Heart left ventricle (tissue), 16 donors: Measurements from ENCODE around the gene TAS2R42. TPM values are rescaled to one million over a fixed set of nuclear protein-coding genes. Genes with fewer than 3 reads are reported as not detected.

ENCODE experiments used
- ATAC-seq, 4 donors: fragments of 200-7000 bp; cut with Tn5 transposase; one replicate each; pipeline ENCODE4 v1.9.1; 2020 to 2022; ENCODE audit warnings: moderate library complexity in 4 of 4, mild to moderate bottlenecking in 3 of 4, moderate number of reproducible peaks in 1 of 4
- DNase-seq, 5 donors: peaks; one replicate each; pipeline ENCODE4 v3.0.0-alpha.2; 2020
- H3K27ac ChIP-seq, 12 donors: fragments of 200-600 bp; sonication (generic) in 4 of 12; one replicate each; pipeline versions ENCODE4 v1.5.0 to v1.8.0; 2016 to 2022; ENCODE audit warnings: mild to moderate bottlenecking in 2 of 12
- H3K27me3 ChIP-seq, 9 donors: fragments of 200-600 bp; sonication (generic) in 2 of 9; one replicate each; pipeline versions ENCODE4 v1.5.1 to v1.8.0; 2016 to 2022; ENCODE audit warnings: mild to moderate bottlenecking in 3 of 9
- H3K36me3 ChIP-seq, 9 donors: fragments of 200-600 bp; sonication (generic) in 2 of 9; one replicate each; pipeline versions ENCODE4 v1.5.0 to v1.8.0; 2018 to 2022; ENCODE audit warnings: mild to moderate bottlenecking in 2 of 9
- H3K4me1 ChIP-seq, 12 donors: fragments of 200-600 bp; sonication (generic) in 4 of 12; one replicate each; pipeline versions ENCODE4 v1.5.0 to v1.8.0; 2016 to 2022; ENCODE audit warnings: mild to moderate bottlenecking in 3 of 12
- H3K4me3 ChIP-seq, 12 donors: fragments of 200-600 bp; sonication (generic) in 4 of 12; one replicate each; pipeline versions ENCODE4 v1.5.0 to v1.8.0; 2017 to 2022; ENCODE audit warnings: mild to moderate bottlenecking in 9 of 12, moderate library complexity in 4 of 12
- H3K9me3 ChIP-seq, 12 donors: fragments of 200-600 bp; sonication (generic) in 4 of 12; one replicate each; pipeline versions ENCODE4 v1.5.0 to v1.8.0; 2016 to 2022; ENCODE audit warnings: mild to moderate bottlenecking in 1 of 12
- POLR2A ChIP-seq, 2 donors: fragments of 450-650 bp; IDR thresholded peaks; one replicate each; pipeline ENCODE4 v1.6.1; 2017; ENCODE audit warnings: antibody characterized with exemption in 2 of 2, mild to moderate bottlenecking in 2 of 2, moderate library complexity in 2 of 2
- WGBS, 4 donors: extraction: QIAGEN DNeasy Blood & Tissue Kit in 2 of 4; methylation state at CpG; one replicate each; pipeline versions ENCODE4 v1.1.5 to v1.1.7; 2013 to 2018; 5-methylcytosine and 5-hydroxymethylcytosine counted together
- intact Hi-C, 10 donors: fragments of 100-400 bp; cut with DNase I; formaldehyde crosslinking; loops; one replicate each; pipeline versions ENCODE4 v1.11.1 to v1.14.2; 2022
- polyA plus RNA-seq, 2 donors: library from polyadenylated mRNA; stranded (reverse); fragments of 200-250 nt; gene quantifications; one replicate each; pipeline ENCODE4 v1.2.3, GENCODE V29; 2013
- total RNA-seq, 9 donors: library from RNA; depleted of rRNA in 2 of 9; stranded (reverse); fragments of >200 nt in 2 of 9; fragmentation: NEBNext Ultra II Directional in 3 of 9; extraction: Animal tissue kit (Norgen Biotek cat#: 25700) in 3 of 9; gene quantifications; one replicate each; pipeline versions ENCODE4 v1.1.0 to v1.2.4, GENCODE V29; 2016 to 2023
- TF ChIP-seq, protein P1 (sequence below), 12 donors: fragments of 200-600 bp; sonication (generic) in 4 of 12; IDR thresholded peaks; one replicate each; pipeline versions ENCODE4 v1.5.0 to v1.8.0; 2018 to 2022; ENCODE audit warnings: antibody characterized with exemption in 12 of 12, mild to moderate bottlenecking in 5 of 12
- donor health status: ischemic (EF 13 %, LVEDD 7.1; RV severe dilation, severe dysfunction).
- donor health status: healthy with polysubstance abuse.
- donor health status: DM: no; HTN: yes; CAD: no.
- donor health status: DM: no; HTN: no; CAD: no.
- donor health status: ischemic (EF 25% LVEDD 6.9; RV normal size, moderate dysfunction).
- donor health status: ischemic (EF 25% LVEDD 5.7; RV mildly dilated, moderate dysfunction).
- donor health status: healthy.
- donor health status: DM: yes; HTN: yes; CAD: no.
- donor health status: ischemic (EF 35%, LVEDD 5.7; RV mildly dilated, moderate dysfunction).
- donor health status: nonischemic (EF 11% LVEDD 7.7; RV severe dilation, severe dysfunction).
- donor health status: DM: yes; HTN: yes; CAD: no.
- donor health status: PGD.
- donor health status: ischemic (EF 29% LVEDD 5.4; RV normal size, mild dysfunction).
- donor health status: nonischemic (EF 23%, LVEDD 6.1; RV moderate dilation, normal function).

The TAS2R42 gene
- total and polyA plus RNA-seq, 11 donors: not detected

DNA sequence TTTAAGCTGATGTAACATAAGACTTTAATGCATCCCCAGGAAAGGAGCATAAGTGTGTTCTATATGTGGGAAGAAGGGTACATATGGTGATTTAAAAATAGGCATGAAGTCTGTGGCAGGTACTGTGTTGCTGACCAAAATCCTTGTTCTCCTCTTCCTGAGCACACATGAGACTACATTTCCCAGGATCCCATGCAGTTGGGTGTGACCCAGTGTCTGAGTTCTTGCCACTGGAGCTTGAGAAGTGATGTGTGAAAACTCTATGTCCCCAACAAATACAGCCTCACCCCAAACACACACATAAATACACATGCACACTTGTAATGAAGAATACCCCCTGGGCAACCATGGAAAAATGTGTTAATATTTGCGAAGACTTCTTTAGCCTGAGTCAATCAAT is 24.2 kb downstream of the TAS2R42 start:
- intact Hi-C loops: loop anchor here in 1 of 10 donors (10.0 kb wide), 1 partner anchor 58 kb away; no protein-coding TSS in a partner anchor
- TF ChIP-seq POLR2A (IDR thresholded peaks at IDR 0.05): no peak
- TF ChIP-seq, protein P1, sequence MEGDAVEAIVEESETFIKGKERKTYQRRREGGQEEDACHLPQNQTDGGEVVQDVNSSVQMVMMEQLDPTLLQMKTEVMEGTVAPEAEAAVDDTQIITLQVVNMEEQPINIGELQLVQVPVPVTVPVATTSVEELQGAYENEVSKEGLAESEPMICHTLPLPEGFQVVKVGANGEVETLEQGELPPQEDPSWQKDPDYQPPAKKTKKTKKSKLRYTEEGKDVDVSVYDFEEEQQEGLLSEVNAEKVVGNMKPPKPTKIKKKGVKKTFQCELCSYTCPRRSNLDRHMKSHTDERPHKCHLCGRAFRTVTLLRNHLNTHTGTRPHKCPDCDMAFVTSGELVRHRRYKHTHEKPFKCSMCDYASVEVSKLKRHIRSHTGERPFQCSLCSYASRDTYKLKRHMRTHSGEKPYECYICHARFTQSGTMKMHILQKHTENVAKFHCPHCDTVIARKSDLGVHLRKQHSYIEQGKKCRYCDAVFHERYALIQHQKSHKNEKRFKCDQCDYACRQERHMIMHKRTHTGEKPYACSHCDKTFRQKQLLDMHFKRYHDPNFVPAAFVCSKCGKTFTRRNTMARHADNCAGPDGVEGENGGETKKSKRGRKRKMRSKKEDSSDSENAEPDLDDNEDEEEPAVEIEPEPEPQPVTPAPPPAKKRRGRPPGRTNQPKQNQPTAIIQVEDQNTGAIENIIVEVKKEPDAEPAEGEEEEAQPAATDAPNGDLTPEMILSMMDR (IDR thresholded peaks at IDR 0.05): no peak
- Histone ChIP-seq H3K4me3 (no peak overlapping the region), H3K4me1 (peaks cover 0 to 23% (median 5%) of the 10 kb centered on the region in 12 donors), H3K27ac (no peak overlapping the region), H3K9me3 (no peaks in the 10 kb centered on the region), H3K36me3 (peaks cover 0 to 32% (median 8%) of the 10 kb centered on the region in 9 donors), H3K27me3 (no peaks in the 10 kb centered on the region)
- WGBS, 4 donors: 97 to 100% (median 99%) methylated on average over 1 of the region's 1 CpG
- ATAC-seq (no peak), DNase-seq (no peak)

DNA sequence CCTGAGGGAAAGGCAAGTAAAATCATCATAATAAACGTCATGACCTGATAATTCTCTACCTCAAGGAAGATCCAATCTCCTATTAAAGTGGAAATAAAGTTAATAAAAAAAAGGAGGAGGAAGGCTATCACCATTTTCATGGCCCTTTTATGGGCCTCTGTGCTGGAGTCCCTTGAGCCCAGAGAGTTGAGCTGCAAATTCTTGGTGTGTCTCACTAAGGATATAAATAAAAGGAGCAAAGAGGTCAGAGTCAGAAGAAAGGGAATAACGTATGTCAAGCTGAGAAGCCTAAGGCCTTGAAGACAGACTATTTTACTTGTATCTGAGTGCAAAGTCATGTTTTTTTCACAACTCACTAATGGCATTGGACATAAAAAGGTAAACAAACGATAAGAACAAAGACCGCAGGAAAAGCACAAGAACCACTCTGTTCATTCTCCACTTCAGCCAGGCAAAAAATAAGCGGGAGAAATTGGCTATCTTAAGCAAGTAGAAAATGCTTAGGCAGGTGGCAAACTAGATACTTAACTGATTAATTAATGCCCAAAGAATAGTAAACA is 27.8 kb downstream of the TAS2R42 start:
- peak overlapping the region in 4 of 12 donors; percentile 11 to 33 (median 22) for H3K27ac ChIP-seq
- no peak overlapping the region for H3K4me3 ChIP-seq
- 42 to 53% (median 45%) methylated on average over 5 of the region's 5 CpGs for WGBS, 4 donors
- H3K27me3 ChIP-seq: no peaks in the 10 kb centered on the region
- peaks cover 0 to 23% (median 2%) of the 10 kb centered on the region in 12 donors for H3K9me3 ChIP-seq
- ATAC-seq: peak in 2 of 4 donors; percentile 60 to 65
- H3K4me1 ChIP-seq: peaks cover 0 to 25% (median 5%) of the 10 kb centered on the region in 12 donors
- intact Hi-C loops: no loop called here
- TF ChIP-seq, protein P1 (IDR thresholded peaks at IDR 0.05): no peak
- no peak for TF ChIP-seq POLR2A (IDR thresholded peaks at IDR 0.05)
- peaks cover 0 to 23% (median 2%) of the 10 kb centered on the region in 9 donors for H3K36me3 ChIP-seq
- DNase-seq: no peak

DNA sequence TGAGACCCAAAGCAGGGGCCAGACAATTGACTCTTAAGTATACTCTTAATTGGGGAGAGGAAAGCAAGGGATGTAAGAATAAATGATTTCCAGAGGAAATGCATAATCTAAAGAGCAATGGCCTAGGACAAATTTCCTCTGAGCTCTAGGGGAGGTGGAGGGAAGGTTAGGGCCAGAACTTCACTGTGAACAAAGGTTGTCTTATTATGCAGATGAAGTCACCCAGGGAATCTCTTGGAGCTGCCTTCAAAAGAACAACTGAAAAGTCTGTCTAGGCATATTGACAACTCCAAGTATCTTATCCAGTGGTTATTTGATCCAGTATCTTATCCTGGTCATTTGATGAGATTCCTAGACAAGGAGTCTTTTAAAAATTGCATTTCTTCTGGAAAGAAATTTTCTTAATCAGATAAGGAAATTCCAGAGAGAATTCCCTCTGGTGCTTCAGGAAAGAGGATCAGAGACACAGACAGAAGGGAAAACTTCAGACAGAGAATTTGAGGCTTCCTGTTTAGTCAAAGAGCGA is 32.3 kb downstream of the TAS2R42 start:
- 93 to 100% (median 96%) methylated on average over 1 of the region's 1 CpG for WGBS, 4 donors
- DNase-seq (no peak), ATAC-seq (no peak)
- Histone ChIP-seq H3K27me3 (no peaks in the 10 kb centered on the region), H3K36me3 (peaks cover 0 to 4% (median 0%) of the 10 kb centered on the region in 9 donors), H3K4me1 (peaks cover 0 to 29% (median 5%) of the 10 kb centered on the region in 12 donors), H3K9me3 (peaks cover 0 to 23% (median 2%) of the 10 kb centered on the region in 12 donors), H3K27ac (no peak overlapping the region), H3K4me3 (no peak overlapping the region)
- intact Hi-C loops: no loop called here
- no peak for TF ChIP-seq POLR2A (IDR thresholded peaks at IDR 0.05)
- TF ChIP-seq, protein P1 (IDR thresholded peaks at IDR 0.05): no peak

DNA sequence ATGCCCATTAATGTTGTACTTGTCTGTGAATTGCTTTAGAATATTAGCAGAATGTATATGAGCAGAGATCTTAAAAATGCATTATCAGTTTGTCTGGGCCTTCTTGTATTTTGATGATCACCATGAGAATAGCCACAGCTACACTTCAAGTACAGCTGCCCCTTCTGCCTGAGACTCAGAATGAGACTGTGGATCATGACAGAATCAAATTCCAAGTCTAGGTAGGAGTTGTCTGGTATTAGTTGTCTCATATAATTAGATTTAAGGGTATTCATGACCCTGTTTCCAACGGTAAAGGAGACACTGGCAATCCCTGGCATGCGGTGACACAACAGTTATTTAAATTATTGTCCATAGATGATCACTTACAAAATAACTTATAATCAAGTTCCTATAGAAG is 34.0 kb downstream of the TAS2R42 start:
- Histone ChIP-seq H3K36me3 (peaks cover 0 to 4% (median 0%) of the 10 kb centered on the region in 9 donors), H3K27me3 (no peaks in the 10 kb centered on the region), H3K27ac (no peak overlapping the region), H3K4me1 (peaks cover 0 to 13% (median 0%) of the 10 kb centered on the region in 12 donors), H3K4me3 (no peak overlapping the region), H3K9me3 (peaks cover 0 to 23% (median 2%) of the 10 kb centered on the region in 12 donors)
- 70 to 92% (median 83%) methylated on average over 2 of the region's 2 CpGs for WGBS, 4 donors
- intact Hi-C loops: no loop called here
- DNase-seq: no peak
- no peak for ATAC-seq
- TF ChIP-seq POLR2A (IDR thresholded peaks at IDR 0.05): no peak
- TF ChIP-seq, protein P1 (IDR thresholded peaks at IDR 0.05): no peak
